ENCODE results near the gene PSMA1.

The PSMA1 gene

GRCh38 chr11:14529951-14530350, 9.8 kb upstream of the PSMA1 start:
- no peak for DNase-seq (ENCODE audit: extremely low read depth, low read depth)
- no peak for TF ChIP-seq CTCF (IDR thresholded peaks at IDR 0.05; ENCODE audit: low read depth, low read length)

- TF ChIP-seq CTCF (IDR thresholded peaks at IDR 0.05; ENCODE audit: low read depth, low read length) = no peak
- DNase-seq (ENCODE audit: extremely low read depth, low read depth) = no peak
Measured at GRCh38 chr11:14529321-14529720, 9.1 kb upstream of the PSMA1 start.

- no peak for DNase-seq (ENCODE audit: extremely low read depth, low read depth)
- no peak for TF ChIP-seq CTCF (IDR thresholded peaks at IDR 0.05; ENCODE audit: low read depth, low read length)
Measured at GRCh38 chr11:14522801-14523200, 2.6 kb upstream of the PSMA1 start.

GRCh38 chr11:14522245-14522644, 2.1 kb upstream of the PSMA1 start:
- DNase-seq (ENCODE audit: extremely low read depth, low read depth) = no peak
- TF ChIP-seq CTCF (IDR thresholded peaks at IDR 0.05; ENCODE audit: low read depth, low read length) = no peak

GRCh38 chr11:14520747-14521151, 563 bp upstream of the PSMA1 start:
- no peak for TF ChIP-seq CTCF (IDR thresholded peaks at IDR 0.05; ENCODE audit: low read depth, low read length)
- no peak for DNase-seq (ENCODE audit: extremely low read depth, low read depth)

GRCh38 chr11:14519597-14519916, 629 bp downstream of the PSMA1 start:
- no peak for TF ChIP-seq CTCF (IDR thresholded peaks at IDR 0.05; ENCODE audit: low read depth, low read length)
- DNase-seq (ENCODE audit: extremely low read depth, low read depth) = no peak

GRCh38 chr11:14518820-14519219, 1.4 kb downstream of the PSMA1 start:
- no peak for TF ChIP-seq CTCF (IDR thresholded peaks at IDR 0.05; ENCODE audit: low read depth, low read length)
- DNase-seq (ENCODE audit: extremely low read depth, low read depth) = no peak
